Prostate gland (tissue), 2 donors: ENCODE measurements around the gene ZFAND4. TPM values are rescaled to one million over a fixed set of nuclear protein-coding genes. Genes with fewer than 3 reads are reported as not detected.
"Not testable (repeated sequence)": the region's sequence is repeated elsewhere in the genome, so short reads cannot be mapped to it uniquely, and the experiment has no call there.

Source experiments
- DNase-seq: peaks from one replicate; pipeline ENCODE4 v3.0.0-alpha.2; 2019; ENCODE audit warnings: low spot score
- H3K27ac ChIP-seq, 2 donors: fragments of 200-600 bp; sonication (generic); 2 replicates each; pipeline ENCODE4 v1.5.1; 2017 to 2019
- H3K27me3 ChIP-seq: fragments of 200-600 bp; sonication (generic); replicated peaks from 2 replicates; pipeline ENCODE4 v1.5.1; 2019; ENCODE audit not compliant: insufficient read depth
- H3K36me3 ChIP-seq, 2 donors: fragments of 200-600 bp; sonication (generic); 1 replicate in 1 of 2; 2 replicates in 1 of 2; pipeline versions ENCODE4 v1.5.1 to v1.8.1; 2017 to 2019
- H3K4me1 ChIP-seq: fragments of 200-600 bp; sonication (generic); replicated peaks from 2 replicates; pipeline ENCODE4 v1.5.1; 2019
- H3K4me3 ChIP-seq, 2 donors: fragments of 200-600 bp; sonication (generic); 2 replicates each; pipeline ENCODE4 v1.5.1; 2017 to 2019
- H3K9me3 ChIP-seq: fragments of 200-600 bp; sonication (generic); 2 replicates; pipeline ENCODE4 v1.5.1; 2017
- POLR2A ChIP-seq: fragments of 450-650 bp; IDR thresholded peaks from one replicate; pipeline ENCODE4 v1.6.1; 2016; ENCODE audit warnings: antibody characterized with exemption, mild to moderate bottlenecking
- POLR2AphosphoS5 ChIP-seq: sonication (generic); formaldehyde crosslinking; IDR thresholded peaks from one replicate; pipeline ENCODE4 v1.6.1; 2017; ENCODE audit warnings: antibody characterized with exemption
- WGBS: methylation state at CpG from one replicate; pipeline ENCODE4 v1.1.5; 2018; 5-methylcytosine and 5-hydroxymethylcytosine counted together
- intact Hi-C: fragments of 100-400 bp; cut with DNase I; formaldehyde crosslinking; loops from one replicate; pipeline ENCODE4 v1.14.2; 2022
- total RNA-seq, 2 donors: library from RNA; depleted of rRNA; stranded (reverse); fragments of >200 nt; gene quantifications; one replicate each; pipeline ENCODE4 v1.1.0, GENCODE V29; 2016
- TF ChIP-seq, protein P1 (sequence below), 4 experiments: fragments of 200-600 bp in 2 of 4; fragments of 450-650 bp in 2 of 4; sonication (generic) in 2 of 4; IDR thresholded peaks; 1 replicate in 3 of 4; 2 replicates in 1 of 4; pipeline ENCODE4 v1.5.1; 2016 to 2019; ENCODE audit warnings: antibody characterized with exemption in 4 of 4, mild to moderate bottlenecking in 2 of 4, moderate library complexity in 2 of 4

Gene ZFAND4
- total RNA-seq, result 10 to 100 TPM; 31.4 to 36.9 TPM

DNA sequence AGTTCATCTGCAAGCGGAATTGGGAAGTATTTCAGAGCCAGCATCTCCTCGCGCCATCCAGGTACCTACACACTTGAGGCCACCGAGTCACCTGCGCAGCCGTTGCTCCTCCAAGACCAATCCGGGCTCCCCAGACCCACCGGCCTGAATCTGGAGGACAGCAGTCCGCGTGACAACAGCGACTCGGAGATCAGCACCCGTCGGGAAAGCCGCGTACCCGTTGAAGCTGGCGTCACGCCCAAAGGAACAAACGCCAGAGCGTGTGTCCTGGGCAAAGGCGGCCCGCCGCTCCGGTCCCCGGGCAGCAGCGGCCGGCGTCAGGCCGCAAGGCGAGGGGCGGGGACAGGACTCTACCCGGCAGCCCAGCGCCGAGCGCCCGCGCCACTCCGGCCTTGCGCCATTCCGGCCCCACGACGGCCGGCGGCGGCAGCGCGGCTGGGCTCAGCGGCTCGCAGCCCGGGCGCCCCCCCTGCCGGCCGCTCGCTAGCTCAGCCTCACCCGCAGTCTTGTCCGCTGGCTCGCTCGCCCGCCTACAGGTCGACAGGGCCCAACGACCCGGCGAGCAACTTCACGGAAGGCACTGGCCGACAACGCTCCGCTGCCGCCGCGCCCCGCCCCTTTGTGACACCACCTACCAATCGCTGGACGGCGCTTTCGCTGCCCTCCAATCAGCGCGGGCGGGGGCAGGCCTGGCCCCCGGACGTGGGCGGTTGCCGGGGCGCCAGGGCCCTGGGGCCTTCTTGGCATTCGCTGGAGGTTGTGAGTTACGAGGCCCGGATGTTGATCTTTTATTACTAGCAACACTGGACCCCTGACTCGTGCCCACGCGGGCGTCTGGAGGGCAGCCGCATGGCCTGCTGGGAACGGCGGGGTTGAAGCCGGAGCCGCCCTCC lies at the start of gene ZFAND4:
Gene ZFAND4 (minus strand): TSS at position 592 of the 893 bp plus-strand sequence. CDS start 9,047 bp downstream, outside the sequence.
- Histone ChIP-seq H3K36me3 (no peaks in the 10 kb centered on the region), H3K27me3 (no peaks in the 10 kb centered on the region), H3K4me1 (no peaks in the 10 kb centered on the region), H3K9me3 (no peaks in the 10 kb centered on the region), H3K4me3 (peak within 1 kb of the TSS; percentile 74 to 81), H3K27ac (peak within 1 kb of the TSS; percentile 76 to 87)
- 1% methylated on average over 57 of the region's 96 CpGs for WGBS
- TF ChIP-seq POLR2A, result peak; percentile 57
- peak; percentile 89 for TF ChIP-seq POLR2AphosphoS5
- TF ChIP-seq, protein P1, sequence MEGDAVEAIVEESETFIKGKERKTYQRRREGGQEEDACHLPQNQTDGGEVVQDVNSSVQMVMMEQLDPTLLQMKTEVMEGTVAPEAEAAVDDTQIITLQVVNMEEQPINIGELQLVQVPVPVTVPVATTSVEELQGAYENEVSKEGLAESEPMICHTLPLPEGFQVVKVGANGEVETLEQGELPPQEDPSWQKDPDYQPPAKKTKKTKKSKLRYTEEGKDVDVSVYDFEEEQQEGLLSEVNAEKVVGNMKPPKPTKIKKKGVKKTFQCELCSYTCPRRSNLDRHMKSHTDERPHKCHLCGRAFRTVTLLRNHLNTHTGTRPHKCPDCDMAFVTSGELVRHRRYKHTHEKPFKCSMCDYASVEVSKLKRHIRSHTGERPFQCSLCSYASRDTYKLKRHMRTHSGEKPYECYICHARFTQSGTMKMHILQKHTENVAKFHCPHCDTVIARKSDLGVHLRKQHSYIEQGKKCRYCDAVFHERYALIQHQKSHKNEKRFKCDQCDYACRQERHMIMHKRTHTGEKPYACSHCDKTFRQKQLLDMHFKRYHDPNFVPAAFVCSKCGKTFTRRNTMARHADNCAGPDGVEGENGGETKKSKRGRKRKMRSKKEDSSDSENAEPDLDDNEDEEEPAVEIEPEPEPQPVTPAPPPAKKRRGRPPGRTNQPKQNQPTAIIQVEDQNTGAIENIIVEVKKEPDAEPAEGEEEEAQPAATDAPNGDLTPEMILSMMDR (IDR thresholded peaks at IDR 0.05), result peak; percentile 44 to 87 (median 70)
- DNase-seq, result peak; percentile 96
- intact Hi-C loops, result no loop called here

DNA sequence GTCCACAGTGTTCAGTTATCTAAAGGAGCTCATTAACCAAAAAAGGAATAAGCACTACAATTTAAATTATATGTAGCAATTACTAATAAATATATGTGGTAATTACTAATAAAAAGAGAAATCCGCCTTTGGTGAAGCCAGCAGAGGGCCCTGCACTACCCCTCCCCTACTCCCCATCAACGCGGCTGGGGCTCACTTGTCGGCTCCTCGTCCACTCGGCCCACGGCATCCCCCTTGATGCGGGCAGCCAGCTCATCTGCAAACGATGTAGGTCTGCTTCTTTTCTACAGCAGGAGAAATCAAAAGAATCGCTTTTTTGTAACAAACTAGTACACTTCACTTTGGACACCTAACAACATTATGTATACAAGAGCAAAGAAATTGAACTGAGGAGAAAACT lies 48.9 kb upstream of the ZFAND4 start:
- H3K9me3 ChIP-seq, H3K27ac ChIP-seq, H3K36me3 ChIP-seq, DNase-seq, H3K4me3 ChIP-seq, H3K4me1 ChIP-seq, H3K27me3 ChIP-seq, intact Hi-C loops: not testable (repeated sequence)
- whole genome bisulfite sequencing, result 74% methylated on average over 10 of the region's 10 CpGs

DNA sequence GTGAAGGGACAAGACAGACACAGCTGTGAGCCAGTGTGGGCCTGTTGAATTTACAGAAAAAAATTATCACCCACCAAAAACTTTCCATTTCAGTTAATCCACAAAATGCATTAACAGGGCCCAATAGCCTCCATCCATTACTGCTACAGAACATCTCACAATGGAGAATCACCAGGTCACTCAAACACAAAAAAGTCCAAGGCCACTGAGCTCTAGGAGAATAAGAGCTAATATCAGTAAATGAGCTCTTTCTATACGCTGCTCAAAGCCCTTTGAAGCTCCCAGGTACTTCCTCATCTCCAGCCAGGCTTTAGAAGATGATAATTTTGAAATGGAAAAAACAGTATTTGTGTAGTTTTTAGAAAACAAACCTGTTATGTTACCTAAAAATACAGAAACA lies 45.1 kb upstream of the ZFAND4 start:
- H3K4me1 ChIP-seq, H3K27ac ChIP-seq, H3K9me3 ChIP-seq, DNase-seq, H3K4me3 ChIP-seq, H3K27me3 ChIP-seq, intact Hi-C loops, H3K36me3 ChIP-seq: not testable (repeated sequence)
- 53% methylated on average over 1 of the region's 1 CpG for WGBS

DNA sequence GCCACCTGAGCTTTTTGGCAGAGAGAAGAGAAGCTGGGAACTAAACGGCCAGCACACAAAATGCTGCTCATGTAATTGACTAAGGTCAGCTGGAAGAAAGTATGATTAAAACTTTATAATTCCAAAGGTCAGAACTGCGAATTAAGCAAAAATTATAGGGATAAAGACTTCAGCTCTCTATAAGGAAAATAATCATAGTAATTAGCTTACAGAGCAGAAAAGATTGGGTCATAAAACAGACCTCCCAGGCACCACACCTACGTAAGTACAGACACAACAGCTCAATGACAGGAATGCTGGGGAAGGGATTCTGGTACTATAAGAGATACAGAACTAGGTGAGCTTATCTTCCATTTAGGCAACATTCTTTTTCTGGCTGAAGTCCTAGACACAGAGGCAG lies 44.5 kb upstream of the ZFAND4 start:
- H3K27ac ChIP-seq, H3K4me1 ChIP-seq, H3K4me3 ChIP-seq, H3K27me3 ChIP-seq, intact Hi-C loops, H3K9me3 ChIP-seq, H3K36me3 ChIP-seq, DNase-seq: not testable (repeated sequence)
- 65% methylated on average over 3 of the region's 3 CpGs for WGBS

DNA sequence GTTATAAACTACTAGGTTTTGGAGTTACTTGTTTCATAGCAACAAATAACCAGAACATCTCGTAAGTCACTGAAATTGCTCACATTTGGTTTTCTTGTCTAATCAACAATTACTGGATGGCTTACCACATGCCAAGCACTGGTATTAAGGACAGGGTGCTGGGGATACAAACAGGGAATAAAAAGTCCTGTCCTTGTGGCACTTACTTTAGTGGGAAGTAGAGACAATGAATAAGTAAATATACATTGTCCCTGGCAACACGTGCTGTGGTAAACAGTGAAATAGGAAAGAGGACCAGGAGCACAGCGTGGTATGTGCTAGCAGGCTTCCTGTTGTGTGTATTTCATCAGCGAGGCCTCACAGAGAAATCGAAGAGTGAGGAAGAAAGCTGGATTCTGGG lies 38.7 kb upstream of the ZFAND4 start:
- H3K27ac ChIP-seq, H3K4me3 ChIP-seq, DNase-seq, H3K4me1 ChIP-seq, H3K9me3 ChIP-seq, H3K36me3 ChIP-seq, intact Hi-C loops, H3K27me3 ChIP-seq: not testable (repeated sequence)
- WGBS, result 42% methylated on average over 4 of the region's 5 CpGs

DNA sequence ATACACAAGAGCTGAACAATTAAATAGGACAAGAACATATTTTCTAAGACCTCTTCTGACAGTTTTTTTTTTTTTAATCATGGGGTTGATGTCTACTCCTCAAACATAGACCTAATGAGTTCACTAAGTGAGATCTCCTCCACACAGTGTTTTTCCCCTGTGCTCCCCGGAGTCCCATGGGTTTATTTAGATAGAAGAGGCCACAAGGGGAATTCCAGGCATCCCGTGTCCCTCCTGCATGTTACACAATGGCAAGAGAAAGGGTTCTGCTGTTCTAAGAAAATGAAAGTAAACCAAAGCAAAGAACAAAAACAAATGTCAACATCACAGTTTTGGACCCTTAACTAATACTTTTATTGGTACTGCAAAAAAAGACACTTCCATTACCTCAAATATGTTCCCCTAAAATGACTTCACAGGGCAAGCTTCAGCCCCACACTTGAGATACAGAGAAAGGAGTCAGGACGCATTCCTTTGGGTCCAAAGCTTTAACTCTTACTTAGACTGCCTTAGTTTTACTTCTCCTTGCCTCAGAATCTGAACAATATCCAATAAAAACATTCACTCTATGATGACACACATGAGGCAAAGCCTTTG lies 37.7 kb upstream of the ZFAND4 start:
- intact Hi-C loops, H3K27ac ChIP-seq, H3K36me3 ChIP-seq, H3K4me3 ChIP-seq, DNase-seq, H3K4me1 ChIP-seq, H3K9me3 ChIP-seq, H3K27me3 ChIP-seq: not testable (repeated sequence)
- 21% methylated on average over 3 of the region's 3 CpGs for WGBS

DNA sequence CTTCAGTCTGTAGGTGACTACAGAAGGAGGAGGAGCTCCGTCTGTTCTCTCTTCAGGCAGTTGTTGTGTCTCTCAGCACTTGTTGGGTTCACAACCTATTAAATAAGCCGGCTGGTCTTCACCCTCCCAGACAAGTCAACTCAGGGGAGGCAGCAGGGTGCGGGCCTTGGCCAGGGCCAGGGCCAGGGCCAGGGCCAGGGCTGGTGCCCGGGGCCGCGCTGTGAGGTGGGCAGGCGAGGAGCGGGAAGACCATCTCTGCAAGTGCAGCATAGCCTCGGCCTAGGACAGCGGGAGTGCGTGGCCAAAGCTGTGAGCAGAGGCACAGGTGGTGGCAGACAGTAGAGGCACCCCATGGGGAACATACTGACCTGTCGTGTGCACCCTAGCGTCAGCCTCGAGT lies 5.9 kb upstream of the ZFAND4 start:
- 88% methylated on average over 13 of the region's 14 CpGs for WGBS
- DNase-seq, result not testable (repeated sequence)

DNA sequence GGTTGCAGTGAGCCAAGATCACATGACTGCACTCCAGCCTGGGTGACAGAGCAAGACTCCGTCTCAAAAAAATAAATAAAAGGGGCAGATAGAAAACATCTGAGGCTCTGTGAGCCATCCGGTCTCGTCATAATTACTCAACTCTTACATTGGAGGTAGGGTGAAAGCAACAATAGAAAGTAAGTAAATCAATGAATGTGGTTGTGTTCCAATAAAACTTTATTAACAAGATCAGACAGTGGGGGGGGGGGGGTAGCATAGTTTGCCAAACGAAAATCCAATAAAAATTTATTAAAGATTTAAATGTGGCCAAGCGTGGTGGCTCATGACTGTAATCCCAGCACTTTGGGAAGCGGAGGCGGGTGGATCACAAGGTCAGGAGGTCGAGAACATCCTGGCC lies 2.8 kb upstream of the ZFAND4 start:
- no peak for DNase-seq

More for the DNA sequence above, 5.9 kb upstream of the ZFAND4 start:
- H3K27ac ChIP-seq, H3K4me1 ChIP-seq, H3K36me3 ChIP-seq, H3K27me3 ChIP-seq, H3K9me3 ChIP-seq, H3K4me3 ChIP-seq, intact Hi-C loops: not testable (repeated sequence)

More for the DNA sequence above, 2.8 kb upstream of the ZFAND4 start:
- intact Hi-C loops, result no loop called here
- Histone ChIP-seq H3K27ac (no peak overlapping the region), H3K4me3 (no peak overlapping the region), H3K27me3 (no peaks in the 10 kb centered on the region), H3K36me3 (no peaks in the 10 kb centered on the region), H3K4me1 (no peaks in the 10 kb centered on the region), H3K9me3 (no peaks in the 10 kb centered on the region)
- WGBS, result 79% methylated on average over 8 of the region's 8 CpGs
- no peak for TF ChIP-seq POLR2AphosphoS5
- TF ChIP-seq, protein P1 (IDR thresholded peaks at IDR 0.05), result no peak
- no peak for TF ChIP-seq POLR2A
